OCI-LY7 (cell line): ENCODE results near the gene SWSAP1.

Experiments
- EZH2phosphoT487 ChIP-seq: fragments of 200-600 bp; sonication (generic); IDR thresholded peaks from 2 replicates; pipeline ENCODE4 v1.6.1; 2018; ENCODE audit warnings: low read depth, borderline replicate concordance, mild to moderate bottlenecking, mixed run types, antibody characterized with exemption, low read length, moderate library complexity, mixed read lengths
- TF ChIP-seq, protein P1 (sequence below): fragments of 200-600 bp; sonication (generic); conservative IDR thresholded peaks from 2 replicates; pipeline ENCODE4 v1.5.1; 2014; ENCODE audit warnings: mild to moderate bottlenecking, antibody characterized with exemption, low read length, moderate library complexity, mixed read lengths

DNA sequence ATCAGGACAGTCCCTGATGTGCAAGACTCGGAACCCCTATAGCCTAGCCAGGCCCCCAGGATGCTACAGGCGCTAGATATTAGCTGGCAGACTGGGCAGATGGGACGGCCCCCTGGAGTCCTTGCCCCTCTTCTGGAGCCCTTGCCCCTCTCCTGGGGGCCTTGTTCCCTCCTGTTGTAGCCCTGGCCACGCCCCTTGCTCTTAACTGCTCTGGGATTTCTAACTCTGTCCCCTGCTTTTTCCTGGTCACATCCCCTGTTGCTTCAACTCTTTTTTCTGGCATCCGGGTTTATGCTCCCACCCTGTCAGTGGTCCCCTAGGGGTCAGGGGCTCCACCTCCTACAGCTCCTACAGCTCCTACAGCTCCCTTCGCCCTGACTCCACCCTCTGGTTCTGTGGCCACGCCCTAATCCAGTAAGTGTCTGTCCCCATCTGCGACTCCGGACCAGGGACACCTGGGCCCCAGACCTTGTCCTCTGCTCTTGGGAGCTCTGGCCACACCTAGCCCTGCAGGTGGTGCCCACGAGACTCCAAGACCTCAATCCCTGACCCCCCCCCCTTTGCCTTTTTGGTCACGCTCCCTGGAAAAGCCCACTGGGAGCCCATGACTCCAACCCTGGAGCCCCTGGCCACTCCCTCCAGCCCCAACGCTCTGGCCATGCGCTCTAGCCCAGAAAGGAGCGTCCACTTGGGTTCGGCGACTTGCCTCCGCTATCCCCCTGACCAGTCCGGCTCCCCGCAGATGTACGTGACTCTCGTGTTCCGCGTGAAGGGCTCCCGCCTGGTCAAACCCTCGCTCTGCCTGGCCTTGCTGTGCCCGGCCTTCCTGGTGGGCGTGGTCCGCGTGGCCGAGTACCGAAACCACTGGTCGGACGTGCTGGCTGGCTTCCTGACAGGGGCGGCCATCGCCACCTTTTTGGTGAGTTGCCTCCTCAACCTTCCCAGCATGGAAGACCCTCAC is 12.4 kb upstream of the SWSAP1 start:
- no peak for TF ChIP-seq EZH2phosphoT487
- TF ChIP-seq, protein P1, sequence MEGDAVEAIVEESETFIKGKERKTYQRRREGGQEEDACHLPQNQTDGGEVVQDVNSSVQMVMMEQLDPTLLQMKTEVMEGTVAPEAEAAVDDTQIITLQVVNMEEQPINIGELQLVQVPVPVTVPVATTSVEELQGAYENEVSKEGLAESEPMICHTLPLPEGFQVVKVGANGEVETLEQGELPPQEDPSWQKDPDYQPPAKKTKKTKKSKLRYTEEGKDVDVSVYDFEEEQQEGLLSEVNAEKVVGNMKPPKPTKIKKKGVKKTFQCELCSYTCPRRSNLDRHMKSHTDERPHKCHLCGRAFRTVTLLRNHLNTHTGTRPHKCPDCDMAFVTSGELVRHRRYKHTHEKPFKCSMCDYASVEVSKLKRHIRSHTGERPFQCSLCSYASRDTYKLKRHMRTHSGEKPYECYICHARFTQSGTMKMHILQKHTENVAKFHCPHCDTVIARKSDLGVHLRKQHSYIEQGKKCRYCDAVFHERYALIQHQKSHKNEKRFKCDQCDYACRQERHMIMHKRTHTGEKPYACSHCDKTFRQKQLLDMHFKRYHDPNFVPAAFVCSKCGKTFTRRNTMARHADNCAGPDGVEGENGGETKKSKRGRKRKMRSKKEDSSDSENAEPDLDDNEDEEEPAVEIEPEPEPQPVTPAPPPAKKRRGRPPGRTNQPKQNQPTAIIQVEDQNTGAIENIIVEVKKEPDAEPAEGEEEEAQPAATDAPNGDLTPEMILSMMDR: no peak
